Loucy (cell line): Measurements from ENCODE around the gene MET.

Experiments used
- EZH2phosphoT487 ChIP-seq: fragments of 200-600 bp; IDR thresholded peaks from 2 replicates; pipeline ENCODE4 v1.6.1; 2018; ENCODE audit warnings: antibody characterized with exemption, mild to moderate bottlenecking, moderate library complexity, borderline replicate concordance
- TF ChIP-seq, protein P1 (sequence below): fragments of 200-600 bp; sonication (generic); conservative IDR thresholded peaks from 2 replicates; pipeline ENCODE4 v1.5.1; 2014; ENCODE audit warnings: mild to moderate bottlenecking, antibody characterized with exemption, low read length

GRCh38 chr7:116653204-116653603 lies 18.8 kb upstream of the MET start:
- TF ChIP-seq, protein P1, sequence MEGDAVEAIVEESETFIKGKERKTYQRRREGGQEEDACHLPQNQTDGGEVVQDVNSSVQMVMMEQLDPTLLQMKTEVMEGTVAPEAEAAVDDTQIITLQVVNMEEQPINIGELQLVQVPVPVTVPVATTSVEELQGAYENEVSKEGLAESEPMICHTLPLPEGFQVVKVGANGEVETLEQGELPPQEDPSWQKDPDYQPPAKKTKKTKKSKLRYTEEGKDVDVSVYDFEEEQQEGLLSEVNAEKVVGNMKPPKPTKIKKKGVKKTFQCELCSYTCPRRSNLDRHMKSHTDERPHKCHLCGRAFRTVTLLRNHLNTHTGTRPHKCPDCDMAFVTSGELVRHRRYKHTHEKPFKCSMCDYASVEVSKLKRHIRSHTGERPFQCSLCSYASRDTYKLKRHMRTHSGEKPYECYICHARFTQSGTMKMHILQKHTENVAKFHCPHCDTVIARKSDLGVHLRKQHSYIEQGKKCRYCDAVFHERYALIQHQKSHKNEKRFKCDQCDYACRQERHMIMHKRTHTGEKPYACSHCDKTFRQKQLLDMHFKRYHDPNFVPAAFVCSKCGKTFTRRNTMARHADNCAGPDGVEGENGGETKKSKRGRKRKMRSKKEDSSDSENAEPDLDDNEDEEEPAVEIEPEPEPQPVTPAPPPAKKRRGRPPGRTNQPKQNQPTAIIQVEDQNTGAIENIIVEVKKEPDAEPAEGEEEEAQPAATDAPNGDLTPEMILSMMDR = no peak
- TF ChIP-seq EZH2phosphoT487 = no peak
